Progenitor cell of endocrine pancreas (in vitro differentiated cells): Measurements from ENCODE around the gene SH3RF1. TPM values are rescaled to one million over a fixed set of nuclear protein-coding genes. Genes with fewer than 3 reads are reported as not detected.
"Not testable (repeated sequence)": the region's sequence is repeated elsewhere in the genome, so short reads cannot be mapped to it uniquely, and the experiment has no call there.

ENCODE experiments used
- DNase-seq: peaks from one replicate; pipeline ENCODE4 v3.0.0; 2021; ENCODE audit warnings: low spot score; ENCODE audit not compliant: unreplicated experiment
- H3K27ac Mint-ChIP-seq: 2 replicates; pipeline ENCODE4 v1.8.0; 2021; ENCODE audit warnings: mild to moderate bottlenecking, moderate library complexity, mixed read lengths
- H3K27me3 Mint-ChIP-seq: 2 replicates; pipeline ENCODE4 v1.8.0; 2021; ENCODE audit warnings: mixed read lengths
- H3K36me3 Mint-ChIP-seq: 2 replicates; pipeline ENCODE4 v1.8.0; 2022; ENCODE audit warnings: mixed read lengths; ENCODE audit not compliant: insufficient read depth
- H3K4me1 Mint-ChIP-seq: 2 replicates; pipeline ENCODE4 v1.8.0; 2021; ENCODE audit warnings: low read depth, mixed read lengths
- H3K4me3 Mint-ChIP-seq: 2 replicates; pipeline ENCODE4 v1.8.0; 2021; ENCODE audit warnings: low read depth, mild to moderate bottlenecking, moderate library complexity, mixed read lengths
- H3K9me3 Mint-ChIP-seq: 2 replicates; pipeline ENCODE4 v1.8.0; 2021; ENCODE audit warnings: low read depth, mixed read lengths
- total RNA-seq: library from RNA; stranded (reverse); gene quantifications from 2 replicates; pipeline ENCODE4 v1.2.1, GENCODE V29; 2021
- TF ChIP-seq, protein P1 (sequence below): fragments of 200-600 bp; sonication (generic); IDR thresholded peaks from one replicate; pipeline ENCODE4 v1.5.0; 2021; ENCODE audit warnings: antibody characterized with exemption, mild to moderate bottlenecking; ENCODE audit not compliant: unreplicated experiment

The SH3RF1 gene
- total RNA-seq, 1 donor from 2014 or later = 31.1 TPM

DNA sequence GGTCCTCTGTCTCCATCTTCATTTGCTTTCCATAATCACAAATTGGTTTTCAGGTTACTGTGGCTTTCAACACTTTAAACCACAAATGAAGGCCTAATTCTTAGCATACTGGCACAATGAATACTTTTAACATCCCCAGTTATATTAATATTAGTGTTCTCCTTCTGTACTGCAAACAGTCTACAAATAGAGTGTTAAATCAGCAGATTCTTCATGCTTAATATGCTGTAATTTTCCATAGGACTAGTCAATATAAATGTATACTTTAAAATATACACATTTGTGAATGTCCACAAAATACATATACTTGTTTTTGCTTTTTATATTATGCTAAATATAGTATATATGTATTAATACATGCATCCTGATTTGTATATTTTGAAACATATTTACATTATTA lies 72.6 kb downstream of the SH3RF1 start:
- no peaks in the 10 kb centered on the region for H3K27me3 Mint-ChIP-seq
- H3K4me1 Mint-ChIP-seq = peaks cover 21% of the 10 kb centered on the region
- H3K27ac Mint-ChIP-seq = no peak overlapping the region
- H3K9me3 Mint-ChIP-seq = peaks cover 11% of the 10 kb centered on the region
- TF ChIP-seq, protein P1, sequence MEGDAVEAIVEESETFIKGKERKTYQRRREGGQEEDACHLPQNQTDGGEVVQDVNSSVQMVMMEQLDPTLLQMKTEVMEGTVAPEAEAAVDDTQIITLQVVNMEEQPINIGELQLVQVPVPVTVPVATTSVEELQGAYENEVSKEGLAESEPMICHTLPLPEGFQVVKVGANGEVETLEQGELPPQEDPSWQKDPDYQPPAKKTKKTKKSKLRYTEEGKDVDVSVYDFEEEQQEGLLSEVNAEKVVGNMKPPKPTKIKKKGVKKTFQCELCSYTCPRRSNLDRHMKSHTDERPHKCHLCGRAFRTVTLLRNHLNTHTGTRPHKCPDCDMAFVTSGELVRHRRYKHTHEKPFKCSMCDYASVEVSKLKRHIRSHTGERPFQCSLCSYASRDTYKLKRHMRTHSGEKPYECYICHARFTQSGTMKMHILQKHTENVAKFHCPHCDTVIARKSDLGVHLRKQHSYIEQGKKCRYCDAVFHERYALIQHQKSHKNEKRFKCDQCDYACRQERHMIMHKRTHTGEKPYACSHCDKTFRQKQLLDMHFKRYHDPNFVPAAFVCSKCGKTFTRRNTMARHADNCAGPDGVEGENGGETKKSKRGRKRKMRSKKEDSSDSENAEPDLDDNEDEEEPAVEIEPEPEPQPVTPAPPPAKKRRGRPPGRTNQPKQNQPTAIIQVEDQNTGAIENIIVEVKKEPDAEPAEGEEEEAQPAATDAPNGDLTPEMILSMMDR = no peak
- DNase-seq = no peak
- H3K4me3 Mint-ChIP-seq = no peak overlapping the region
- H3K36me3 Mint-ChIP-seq = peaks cover 13% of the 10 kb centered on the region

DNA sequence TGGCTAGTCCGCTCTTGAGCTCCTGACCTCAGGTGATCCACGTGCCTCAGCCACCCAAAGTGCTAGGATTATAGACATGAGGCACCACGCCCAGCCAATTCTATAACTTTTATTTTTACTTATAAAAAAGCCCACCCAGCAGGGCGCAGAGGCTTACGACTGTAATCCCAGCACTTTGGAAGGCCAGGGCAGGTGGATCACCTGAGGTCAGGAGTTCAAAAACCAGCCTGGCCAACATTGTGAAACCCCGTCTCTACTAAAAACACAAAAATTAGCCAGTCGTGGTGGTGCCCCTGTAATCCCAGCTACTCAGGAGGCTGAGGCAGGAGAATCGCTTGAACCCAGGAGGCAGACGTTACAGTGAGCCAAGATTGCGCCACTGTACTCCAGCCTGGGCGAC lies 73.5 kb downstream of the SH3RF1 start:
- DNase-seq, H3K27me3 Mint-ChIP-seq, H3K4me3 Mint-ChIP-seq, H3K27ac Mint-ChIP-seq: not testable (repeated sequence)
- peaks cover 14% of the 10 kb centered on the region for H3K36me3 Mint-ChIP-seq
- peaks cover 14% of the 10 kb centered on the region for H3K9me3 Mint-ChIP-seq
- H3K4me1 Mint-ChIP-seq = peaks cover 15% of the 10 kb centered on the region

DNA sequence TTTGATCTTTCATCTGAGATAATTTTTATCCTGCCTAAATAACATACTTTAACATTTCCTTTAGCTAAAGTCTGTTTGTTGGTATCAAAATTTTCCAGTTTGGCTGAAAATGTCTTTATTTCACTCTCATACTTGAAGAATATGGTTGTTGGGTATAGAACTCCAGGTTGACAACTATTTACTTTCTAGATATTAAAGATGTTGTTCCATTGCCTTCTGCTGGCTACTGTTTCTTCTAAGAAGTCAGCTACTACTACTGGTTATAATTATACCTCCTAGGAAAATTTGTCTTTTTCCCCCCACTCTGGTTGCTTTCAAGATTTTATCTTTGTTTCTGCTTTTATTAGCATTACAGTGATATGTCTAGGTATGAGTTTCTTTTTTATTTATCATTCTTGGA lies 75.7 kb downstream of the SH3RF1 start:
- peaks cover 6% of the 10 kb centered on the region for H3K4me1 Mint-ChIP-seq
- H3K36me3 Mint-ChIP-seq = peaks cover 22% of the 10 kb centered on the region
- no peak overlapping the region for H3K27ac Mint-ChIP-seq
- peaks cover 25% of the 10 kb centered on the region for H3K9me3 Mint-ChIP-seq
- no peak overlapping the region for H3K4me3 Mint-ChIP-seq
- TF ChIP-seq, protein P1 = no peak
- no peaks in the 10 kb centered on the region for H3K27me3 Mint-ChIP-seq
- DNase-seq = no peak

DNA sequence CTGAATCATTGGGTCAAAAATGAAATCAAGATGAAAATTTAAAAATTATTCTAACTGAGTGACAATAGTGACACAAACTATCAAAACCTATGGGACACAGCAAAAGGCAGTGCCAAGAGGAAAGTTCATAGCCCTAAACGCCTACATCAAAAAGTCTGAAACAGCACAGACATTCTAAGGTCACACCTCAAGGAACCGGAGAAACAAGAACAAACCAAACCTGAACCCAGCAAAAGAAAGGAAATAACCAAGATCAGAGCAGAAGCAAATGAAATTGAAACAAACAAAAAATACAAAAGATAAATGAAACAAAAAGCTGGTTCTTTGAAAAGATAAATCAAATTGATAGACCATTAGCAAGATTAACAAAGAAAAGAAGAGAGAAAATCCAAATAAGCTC lies 80.8 kb downstream of the SH3RF1 start:
- H3K27me3 Mint-ChIP-seq, H3K27ac Mint-ChIP-seq, H3K4me3 Mint-ChIP-seq, DNase-seq: not testable (repeated sequence)
- H3K9me3 Mint-ChIP-seq = peaks cover 20% of the 10 kb centered on the region
- peaks cover 12% of the 10 kb centered on the region for H3K36me3 Mint-ChIP-seq
- H3K4me1 Mint-ChIP-seq = peaks cover 28% of the 10 kb centered on the region

DNA sequence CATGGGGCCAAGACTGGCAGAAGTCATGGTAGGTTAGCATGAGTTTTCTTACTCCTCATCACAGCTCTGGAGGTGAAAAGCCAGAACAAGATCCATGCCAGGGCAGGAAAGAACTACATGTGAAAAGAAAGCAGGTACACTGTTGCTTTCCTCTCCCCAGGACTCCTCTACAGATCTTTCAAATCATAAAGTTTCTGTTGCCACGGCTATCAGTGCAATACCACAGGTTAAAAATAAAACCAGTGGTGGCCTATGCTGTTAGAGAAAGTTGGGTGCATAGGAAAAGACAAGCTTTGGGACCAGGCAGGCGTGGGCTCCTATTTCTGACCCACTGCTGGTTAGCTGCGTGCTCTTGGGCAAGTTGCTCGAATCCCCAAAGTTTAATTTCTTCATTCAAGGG lies 81.4 kb downstream of the SH3RF1 start:
- no peak overlapping the region for H3K4me3 Mint-ChIP-seq
- no peak overlapping the region for H3K27ac Mint-ChIP-seq
- H3K36me3 Mint-ChIP-seq = peaks cover 9% of the 10 kb centered on the region
- peaks cover 15% of the 10 kb centered on the region for H3K9me3 Mint-ChIP-seq
- H3K4me1 Mint-ChIP-seq = peaks cover 28% of the 10 kb centered on the region
- TF ChIP-seq, protein P1 = no peak
- H3K27me3 Mint-ChIP-seq = no peaks in the 10 kb centered on the region
- no peak for DNase-seq

DNA sequence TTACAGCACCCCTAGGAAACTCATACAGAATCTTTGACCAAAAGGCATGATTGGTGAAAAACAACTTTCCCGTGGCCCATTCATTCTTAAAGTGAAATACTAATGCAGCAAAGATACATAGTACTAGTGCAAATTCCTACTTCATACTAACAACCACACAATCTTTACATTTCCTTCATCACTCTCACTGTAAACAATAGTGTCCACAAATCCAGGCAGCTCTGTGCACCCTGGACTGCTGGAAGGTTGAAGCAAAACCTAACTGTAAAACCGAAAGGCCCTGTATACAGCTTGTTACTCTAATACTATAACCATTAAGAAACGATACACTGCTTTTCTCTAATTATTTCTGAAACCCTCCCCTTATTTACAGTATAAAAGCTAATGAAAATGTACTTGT lies 82.6 kb downstream of the SH3RF1 start:
- peaks cover 9% of the 10 kb centered on the region for H3K36me3 Mint-ChIP-seq
- H3K27me3 Mint-ChIP-seq = no peaks in the 10 kb centered on the region
- H3K4me3 Mint-ChIP-seq = no peak overlapping the region
- H3K9me3 Mint-ChIP-seq = peaks cover 15% of the 10 kb centered on the region
- peaks cover 33% of the 10 kb centered on the region for H3K4me1 Mint-ChIP-seq
- DNase-seq = no peak
- TF ChIP-seq, protein P1 = no peak
- peak overlapping the region; percentile 7 for H3K27ac Mint-ChIP-seq
